ENCODE measurements around the gene GKAP1. TPM values are rescaled to one million over a fixed set of nuclear protein-coding genes. Genes with fewer than 3 reads are reported as not detected.
"Not testable (repeated sequence)": the region's sequence is repeated elsewhere in the genome, so short reads cannot be mapped to it uniquely, and the experiment has no call there.

The GKAP1 gene
- total and polyA plus RNA-seq, 4 donors: 1.8 to 12.6 (median 6.0) TPM

- Histone ChIP-seq H3K27me3 (ENCODE audit: control insufficient read depth in 3 of 3, insufficient read depth in 3 of 3, low read length in 2 of 3) (no peaks in the 10 kb centered on the region), H3K36me3 (ENCODE audit: control insufficient read depth in 4 of 4, insufficient read depth in 4 of 4, low read length in 4 of 4) (no peaks in the 10 kb centered on the region), H3K9me3 (ENCODE audit: control insufficient read depth in 4 of 4, insufficient read depth in 3 of 4, low read length in 3 of 4) (no peaks in the 10 kb centered on the region), H3K4me1 (ENCODE audit: control insufficient read depth in 5 of 5, insufficient read depth in 5 of 5, low read length in 5 of 5) (peaks cover 0 to 15% (median 8%) of the 10 kb centered on the region in 5 donors), H3K27ac (ENCODE audit: low read depth in 1 of 2, low read length in 1 of 2) (peak overlapping the region; percentile 96 to 99), H3K9ac (ENCODE audit: insufficient read depth in 1 of 2, low read length in 2 of 2) (peak overlapping the region; percentile 78 to 95), H3K4me3 (peak overlapping the region; percentile 56)
- WGBS, 2 donors: 0% methylated on average over 38 to 42 of the region's 42 CpGs
- ATAC-seq (ENCODE audit: insufficient read depth, low FRiP score): peak; percentile 4
- TF ChIP-seq CTCF (IDR thresholded peaks at IDR 0.05; ENCODE audit: control extremely low read depth, extremely low read depth): no peak
- DNase-seq: peak; percentile 71 to 73 (median 72)
Measured at GRCh38 chr9:83706676-83707517, 110.7 kb downstream of the GKAP1 start.

GRCh38 chr9:83705219-83705651 lies 112.3 kb downstream of the GKAP1 start:
- not testable (repeated sequence) for H3K36me3 ChIP-seq (ENCODE audit: control insufficient read depth in 4 of 4, insufficient read depth in 4 of 4, low read length in 4 of 4); ATAC-seq (ENCODE audit: insufficient read depth, low FRiP score); H3K9me3 ChIP-seq (ENCODE audit: control insufficient read depth in 4 of 4, insufficient read depth in 3 of 4, low read length in 3 of 4); H3K27ac ChIP-seq (ENCODE audit: low read depth in 1 of 2, low read length in 1 of 2); H3K4me3 ChIP-seq; H3K9ac ChIP-seq (ENCODE audit: insufficient read depth in 1 of 2, low read length in 2 of 2); H3K27me3 ChIP-seq (ENCODE audit: control insufficient read depth in 3 of 3, insufficient read depth in 3 of 3, low read length in 2 of 3); DNase-seq
- 92 to 93% methylated on average over 11 to 12 of the region's 12 CpGs for WGBS, 2 donors
- H3K4me1 ChIP-seq (ENCODE audit: control insufficient read depth in 5 of 5, insufficient read depth in 5 of 5, low read length in 5 of 5): peaks cover 2 to 18% (median 8%) of the 10 kb centered on the region in 5 donors

GRCh38 chr9:83701769-83702168 lies 115.8 kb downstream of the GKAP1 start:
- Histone ChIP-seq H3K36me3 (ENCODE audit: control insufficient read depth in 4 of 4, insufficient read depth in 4 of 4, low read length in 4 of 4) (no peaks in the 10 kb centered on the region), H3K9me3 (ENCODE audit: control insufficient read depth in 4 of 4, insufficient read depth in 3 of 4, low read length in 3 of 4) (no peaks in the 10 kb centered on the region), H3K27me3 (ENCODE audit: control insufficient read depth in 3 of 3, insufficient read depth in 3 of 3, low read length in 2 of 3) (no peaks in the 10 kb centered on the region), H3K4me3 (no peak overlapping the region), H3K9ac (ENCODE audit: insufficient read depth in 1 of 2, low read length in 2 of 2) (no peak overlapping the region), H3K27ac (ENCODE audit: low read depth in 1 of 2, low read length in 1 of 2) (peak overlapping the region; percentile 59 to 60), H3K4me1 (ENCODE audit: control insufficient read depth in 5 of 5, insufficient read depth in 5 of 5, low read length in 5 of 5) (peaks cover 3 to 26% (median 10%) of the 10 kb centered on the region in 5 donors)
- DNase-seq (no peak), ATAC-seq (ENCODE audit: insufficient read depth, low FRiP score) (no peak)
- no peak for TF ChIP-seq CTCF (IDR thresholded peaks at IDR 0.05; ENCODE audit: control extremely low read depth, extremely low read depth)
- WGBS, 2 donors: 55 to 66% methylated on average over 6 of the region's 6 CpGs

- Histone ChIP-seq H3K36me3 (ENCODE audit: control insufficient read depth in 4 of 4, insufficient read depth in 4 of 4, low read length in 4 of 4) (no peaks in the 10 kb centered on the region), H3K9me3 (ENCODE audit: control insufficient read depth in 4 of 4, insufficient read depth in 3 of 4, low read length in 3 of 4) (no peaks in the 10 kb centered on the region), H3K9ac (ENCODE audit: insufficient read depth in 1 of 2, low read length in 2 of 2) (no peak overlapping the region), H3K27ac (ENCODE audit: low read depth in 1 of 2, low read length in 1 of 2) (no peak overlapping the region), H3K4me1 (ENCODE audit: control insufficient read depth in 5 of 5, insufficient read depth in 5 of 5, low read length in 5 of 5) (peaks cover under 1 to 24% (median 7%) of the 10 kb centered on the region in 5 donors), H3K27me3 (ENCODE audit: control insufficient read depth in 3 of 3, insufficient read depth in 3 of 3, low read length in 2 of 3) (no peaks in the 10 kb centered on the region), H3K4me3 (no peak overlapping the region)
- WGBS, 2 donors: 93 to 97% methylated on average over 1 of the region's 1 CpG
- DNase-seq (no peak), ATAC-seq (ENCODE audit: insufficient read depth, low FRiP score) (no peak)
- TF ChIP-seq CTCF (IDR thresholded peaks at IDR 0.05; ENCODE audit: control extremely low read depth, extremely low read depth): no peak
Measured at GRCh38 chr9:83701286-83701685, 116.3 kb downstream of the GKAP1 start.
